ENCODE results near the gene EEPD1.

Gene EEPD1

GRCh38 chr7:36283181-36283580 is 130.1 kb downstream of the EEPD1 start:
- DNase-seq = no peak

DNA sequence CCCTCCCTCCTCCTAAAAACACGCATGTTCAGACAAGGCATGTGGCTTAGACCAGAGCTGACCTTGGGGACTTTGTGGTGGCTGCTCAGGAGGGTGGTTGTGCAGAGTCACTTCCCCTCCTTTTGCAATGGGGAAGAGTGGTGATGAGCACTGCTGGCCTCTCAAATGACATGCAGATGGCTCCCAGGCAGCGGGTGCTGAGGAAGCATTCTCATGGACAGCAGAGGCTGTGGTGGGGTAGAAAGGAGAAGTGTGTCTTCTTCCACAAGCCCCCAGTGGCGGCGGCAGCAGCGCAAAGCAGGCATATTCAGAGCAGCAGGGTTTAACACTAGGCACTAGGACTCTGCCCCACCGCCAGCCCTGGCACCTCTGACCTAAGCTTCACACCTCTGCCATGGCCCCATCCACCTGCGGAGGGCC is 130.7 kb downstream of the EEPD1 start:
- peak; percentile 57 for DNase-seq

DNA sequence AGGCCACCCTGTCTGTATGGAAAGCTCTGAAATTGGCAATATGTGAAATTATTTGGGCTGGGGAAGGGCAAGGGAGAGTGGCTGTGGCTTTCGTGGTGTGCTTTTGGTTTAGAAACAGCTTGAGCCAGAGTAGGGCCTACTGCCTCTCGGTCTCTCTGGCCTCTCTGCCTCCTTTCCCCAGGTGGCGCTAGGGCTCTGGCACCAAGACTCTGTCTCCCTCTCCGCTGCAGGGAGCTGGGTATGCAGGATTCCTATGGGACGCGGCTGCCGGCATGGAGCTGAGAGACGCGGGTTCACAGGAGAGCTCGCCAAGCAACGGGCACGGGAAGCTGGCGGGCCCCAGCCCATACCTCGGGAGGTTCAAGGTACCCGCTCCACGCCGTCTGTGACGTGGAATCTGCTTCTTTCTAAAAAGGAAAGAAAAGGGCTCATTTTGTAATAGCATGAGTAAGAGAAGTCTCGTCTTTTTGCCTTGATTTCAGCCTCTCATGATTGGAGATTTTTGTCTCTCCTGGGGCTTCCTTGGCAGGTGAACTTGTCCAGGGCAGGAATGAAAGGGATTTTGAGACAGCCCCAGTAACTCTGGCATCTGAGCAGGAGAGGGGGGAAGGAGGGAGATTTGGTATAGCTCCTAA is 131.5 kb downstream of the EEPD1 start:
- DNase-seq = no peak

DNA sequence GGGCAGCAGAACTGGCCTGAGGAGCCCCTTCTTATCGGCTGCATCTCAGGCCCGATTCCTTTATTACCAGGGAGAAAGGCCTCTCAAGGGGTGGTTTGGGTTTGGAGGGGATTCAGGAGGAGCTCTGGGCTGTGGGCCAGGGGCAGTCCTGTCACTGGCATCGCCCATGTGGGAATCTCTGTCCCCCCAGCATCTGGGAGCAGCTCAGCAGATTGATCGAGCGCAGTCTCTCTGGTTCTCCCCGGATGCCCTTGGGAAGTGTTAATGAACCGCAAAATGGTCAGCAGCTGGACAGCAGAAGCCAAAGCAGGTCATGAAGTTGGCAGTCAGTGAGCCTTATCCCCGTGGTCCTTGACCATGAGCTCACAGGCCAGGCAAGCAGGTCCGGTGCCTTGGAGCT is 132.2 kb downstream of the EEPD1 start:
- DNase-seq = no peak

DNA sequence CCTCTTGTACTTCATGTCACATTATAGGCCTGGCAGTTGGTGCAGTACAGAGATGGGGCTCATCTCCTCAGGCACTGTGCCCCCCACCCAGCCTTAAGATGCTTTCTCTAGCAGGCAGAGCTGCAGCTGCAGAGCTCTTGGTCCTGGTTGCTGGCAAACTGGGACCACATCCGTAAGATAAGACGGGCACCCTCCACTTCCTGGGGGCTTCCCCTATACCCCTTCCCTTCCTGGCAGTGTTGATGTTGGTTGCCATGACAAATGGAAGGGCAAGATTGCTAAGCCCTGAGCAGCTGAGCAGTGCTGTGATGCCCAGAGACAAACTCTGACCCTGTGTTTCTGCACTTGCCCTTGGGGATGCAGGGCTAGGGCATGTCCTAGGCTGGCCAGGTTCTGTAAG is 133.2 kb downstream of the EEPD1 start:
- no peak for DNase-seq

DNA sequence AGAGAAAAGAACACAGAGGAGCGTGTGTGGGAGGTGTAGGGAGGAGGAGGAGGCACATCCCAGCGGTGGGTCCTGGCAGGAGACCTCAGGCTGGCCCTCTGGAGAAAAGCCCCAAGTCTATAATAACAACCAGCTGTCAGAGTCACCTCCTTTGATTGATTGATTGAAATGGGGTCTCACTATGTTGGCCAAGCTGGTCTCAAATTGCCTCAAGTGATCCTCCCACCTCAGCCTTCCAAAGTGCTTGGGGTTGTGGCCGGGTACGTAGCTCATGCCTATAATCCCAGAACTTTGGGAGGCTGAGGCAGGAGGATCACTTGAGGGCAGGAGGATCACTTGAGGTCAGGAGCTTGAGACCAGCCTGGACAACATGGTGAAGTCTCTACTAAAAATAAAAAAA is 133.6 kb downstream of the EEPD1 start:
- DNase-seq = no peak

- no peak for DNase-seq
Observed at GRCh38 chr7:36287371-36288241, 134.6 kb downstream of the EEPD1 start.

DNA sequence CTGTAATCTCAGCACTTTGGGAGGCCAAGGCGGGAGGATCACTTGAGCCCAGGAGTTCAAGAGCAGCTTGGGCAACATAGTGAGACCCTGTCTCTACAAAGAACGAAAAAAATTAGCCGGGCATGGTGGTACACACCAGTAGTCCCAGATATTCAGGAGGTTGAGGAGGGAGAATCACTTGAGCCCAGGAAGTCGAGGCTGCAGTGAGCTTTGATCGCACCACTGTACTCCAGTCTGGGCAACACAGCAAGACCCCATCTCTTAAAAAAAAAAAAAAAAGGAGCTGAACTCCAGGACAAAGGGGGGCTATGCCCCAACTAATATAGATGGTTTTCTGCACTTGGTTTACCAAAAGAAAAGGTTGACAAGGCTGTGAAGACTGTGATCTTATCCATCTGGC is 135.4 kb downstream of the EEPD1 start:
- no peak for DNase-seq

DNA sequence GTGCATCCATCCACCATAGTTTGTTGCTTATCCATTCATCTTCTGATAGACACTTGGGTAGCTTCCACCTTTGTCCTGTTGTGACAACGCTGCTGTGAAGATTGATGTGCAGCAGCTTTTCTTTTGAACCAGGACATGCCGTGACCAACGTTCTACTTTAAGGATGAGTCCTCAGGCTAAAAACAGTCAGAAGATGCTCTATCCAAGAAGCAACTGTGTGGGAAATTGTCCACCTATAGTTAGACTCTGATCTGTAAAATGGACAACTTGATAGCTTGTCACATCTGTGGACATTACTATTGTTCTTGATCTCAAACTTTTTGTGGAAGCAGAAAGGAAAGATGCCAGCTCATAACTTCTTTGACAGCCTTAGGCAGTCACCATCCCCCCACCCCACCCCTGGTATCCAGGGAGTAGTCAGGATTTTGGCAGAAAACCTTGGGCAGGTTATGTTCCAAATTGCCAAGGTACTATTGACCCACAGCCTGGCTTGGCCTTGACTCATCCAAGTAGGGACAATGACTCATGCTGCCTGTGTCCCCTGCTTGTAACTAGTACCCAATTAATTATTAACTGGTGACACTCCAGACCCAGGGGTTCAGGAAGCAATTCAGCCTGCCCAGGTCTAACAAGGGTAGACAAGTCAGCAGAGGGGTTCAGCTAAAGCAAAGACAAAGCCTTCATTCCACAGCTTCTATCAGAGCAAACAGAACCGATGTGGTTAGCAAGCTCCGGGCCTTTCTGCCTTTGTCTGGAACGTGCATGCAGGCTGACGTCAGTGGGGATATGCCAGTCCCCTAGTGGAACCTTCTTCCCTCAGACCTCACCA is 137.0 kb downstream of the EEPD1 start:
- no peak for DNase-seq

DNA sequence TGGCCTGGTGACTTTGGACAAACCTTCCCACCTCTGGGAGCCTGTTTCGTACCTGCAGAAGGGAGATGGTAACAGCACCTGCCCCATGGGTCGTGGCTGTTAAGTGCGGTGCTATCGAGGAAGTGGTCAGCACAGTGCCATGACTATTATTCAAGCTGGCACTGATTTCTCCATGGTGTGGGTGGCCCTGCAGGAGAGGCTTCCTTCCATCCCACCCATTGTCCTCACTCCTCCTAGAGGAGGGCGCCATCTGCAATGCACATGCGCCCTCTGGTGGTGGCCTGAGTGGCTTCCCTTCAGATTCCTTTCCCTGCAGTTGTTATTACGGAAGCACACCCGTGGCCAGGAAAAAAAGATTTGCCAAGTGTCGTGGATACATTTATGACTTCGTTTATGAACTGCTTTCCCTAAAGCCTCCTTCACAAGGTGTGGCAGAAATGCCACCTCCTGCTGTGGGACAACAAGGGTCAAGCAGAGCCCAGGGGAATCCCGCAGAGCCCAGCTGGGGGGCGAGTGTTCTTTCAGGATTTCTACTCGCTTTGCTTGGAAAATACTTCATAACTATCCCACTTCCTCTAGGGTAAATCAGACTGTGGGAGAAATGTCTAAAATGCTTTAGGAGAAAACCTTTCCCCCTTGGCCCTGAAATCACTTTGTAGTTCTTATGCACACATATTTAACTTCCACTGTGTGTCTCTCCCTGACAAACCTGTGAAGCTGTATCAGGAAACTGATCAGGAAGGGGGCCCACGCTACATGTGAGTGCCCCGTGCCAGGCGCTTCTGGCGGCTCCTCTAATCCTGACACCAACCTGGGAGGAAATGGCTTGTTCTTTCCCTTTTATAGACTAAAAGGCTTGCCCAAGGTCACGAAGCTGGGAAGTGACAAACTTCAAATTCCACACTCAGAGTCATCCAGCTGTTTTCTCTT is 138.6 kb downstream of the EEPD1 start:
- peak; percentile 91 for DNase-seq

GRCh38 chr7:36295090-36295489 is 142.0 kb downstream of the EEPD1 start:
- no peak for DNase-seq

- no peak for DNase-seq
Observed at GRCh38 chr7:36296284-36296683, 143.2 kb downstream of the EEPD1 start.

- no peak for DNase-seq
Observed at GRCh38 chr7:36297364-36298009, 144.4 kb downstream of the EEPD1 start.

- no peak for DNase-seq
Observed at GRCh38 chr7:36298106-36298505, 145.1 kb downstream of the EEPD1 start.

GRCh38 chr7:36299223-36299774 is 146.2 kb downstream of the EEPD1 start:
- DNase-seq = no peak

DNA sequence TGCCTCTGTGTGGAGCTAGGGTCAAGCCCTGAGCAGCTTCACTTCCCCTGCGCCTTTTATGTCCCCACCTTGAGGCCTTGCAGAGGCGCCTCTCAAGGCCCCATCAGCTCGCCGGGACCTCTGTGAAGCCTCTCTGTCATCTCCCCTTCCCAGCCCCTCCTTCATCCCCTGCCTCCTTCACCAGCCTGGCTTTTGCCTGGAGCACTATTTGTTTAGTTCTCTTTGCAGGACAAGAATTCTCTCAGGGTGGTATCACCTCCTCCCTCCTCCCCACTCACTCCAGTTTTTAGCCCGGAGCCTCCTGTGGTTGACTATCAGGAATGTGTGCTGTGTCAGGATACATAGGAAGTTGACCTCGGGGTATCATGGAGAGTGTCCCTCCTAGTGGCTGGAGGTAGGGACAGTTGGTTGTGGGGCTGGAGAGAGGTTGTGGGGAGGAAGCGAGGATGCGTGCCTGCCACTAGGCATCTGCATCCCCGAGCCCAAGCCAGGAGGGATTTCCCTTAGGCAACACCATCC is 146.8 kb downstream of the EEPD1 start:
- no peak for DNase-seq

DNA sequence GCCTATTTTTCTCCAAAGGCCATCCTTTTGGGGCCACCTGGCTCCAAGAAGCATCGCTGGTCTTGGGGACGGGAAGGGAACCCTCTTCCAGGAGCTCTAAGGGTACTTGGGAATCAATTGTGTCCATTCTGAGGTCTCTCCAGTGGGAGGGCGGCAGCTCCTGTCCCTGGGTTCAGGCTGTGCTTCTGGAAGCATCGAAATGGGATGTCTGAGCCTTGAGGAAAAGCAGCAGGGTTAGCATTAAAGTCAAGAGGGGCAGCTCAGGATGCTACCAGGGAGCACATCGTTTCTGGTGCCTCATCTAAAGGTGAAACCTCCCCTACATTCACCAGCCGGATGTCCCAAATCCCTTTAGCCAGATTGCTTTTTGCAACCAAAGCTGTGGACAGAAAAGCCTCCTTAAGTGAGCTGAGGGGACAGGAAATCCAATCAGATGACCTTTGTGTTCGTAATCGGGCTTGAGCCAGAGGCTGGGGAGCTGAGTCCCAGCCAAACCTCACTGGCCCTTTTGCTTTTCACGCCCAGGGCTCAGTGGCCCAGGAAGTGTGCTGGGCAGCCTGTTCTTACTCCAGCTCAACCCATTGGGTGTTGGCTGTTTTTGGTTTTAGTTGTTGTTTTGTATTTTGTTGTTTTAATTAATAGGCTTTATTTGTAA is 147.8 kb downstream of the EEPD1 start:
- no peak for DNase-seq

GRCh38 chr7:36301914-36302771 is 149.1 kb downstream of the EEPD1 start:
- DNase-seq = no peak

GRCh38 chr7:36303202-36304098 is 150.4 kb downstream of the EEPD1 start:
- peak; percentile 71 for DNase-seq

Data from midbrain (tissue), 1 donor.